GM12878 (cell line): ENCODE results near the gene CFAP57. TPM values are rescaled to one million over a fixed set of nuclear protein-coding genes. Genes with fewer than 3 reads are reported as not detected.

ENCODE experiments used
- CHD2 ChIP-seq: IDR thresholded peaks from 2 replicates; pipeline ENCODE4 v1.6.1; 2011; ENCODE audit warnings: low read depth, low read length, improper control_type of control experiment, borderline replicate concordance
- EGR1 ChIP-seq, 2 experiments: IDR thresholded peaks; 1 replicate in 1 of 2; 2 replicates in 1 of 2; pipeline ENCODE4 v1.6.1; 2011 to 2012; ENCODE audit warnings: low read depth in 2 of 2, low read length in 2 of 2, borderline replicate concordance in 1 of 2, mild to moderate bottlenecking in 1 of 2, moderate library complexity in 1 of 2
- HCFC1 ChIP-seq: fragments of 150-350 bp; IDR thresholded peaks from 2 replicates; pipeline ENCODE4 v1.6.1; 2014; ENCODE audit warnings: low read length
- IKZF1 ChIP-seq: fragments of 450-650 bp; conservative IDR thresholded peaks from 2 replicates; pipeline ENCODE4 v1.6.1; 2017; ENCODE audit warnings: antibody characterized with exemption, mild to moderate bottlenecking
- KLF5 ChIP-seq: fragments of 450-650 bp; IDR thresholded peaks from 2 replicates; pipeline ENCODE4 v1.6.1; 2014; ENCODE audit warnings: mild to moderate bottlenecking; ENCODE audit not compliant: partially characterized antibody
- MTA2 ChIP-seq: fragments of 450-650 bp; IDR thresholded peaks from 2 replicates; pipeline ENCODE4 v1.6.1; 2016; ENCODE audit warnings: low read depth, mild to moderate bottlenecking, moderate library complexity
- NFIC ChIP-seq: IDR thresholded peaks from 2 replicates; pipeline ENCODE4 v1.6.1; 2012; ENCODE audit warnings: low read depth, mild to moderate bottlenecking, inconsistent platforms, low read length, moderate library complexity
- NRF1 ChIP-seq: conservative IDR thresholded peaks from 2 replicates; pipeline ENCODE4 v1.6.1; 2011; ENCODE audit warnings: mild to moderate bottlenecking, low read depth, low read length, improper control_type of control experiment
- PBX3 ChIP-seq: IDR thresholded peaks from 2 replicates; pipeline ENCODE4 v1.6.1; 2011; ENCODE audit warnings: mild to moderate bottlenecking, low read depth, low read length, moderate library complexity; ENCODE audit not compliant: insufficient replicate concordance
- RAD21 ChIP-seq: IDR thresholded peaks from 2 replicates; pipeline ENCODE4 v1.6.1; 2011; ENCODE audit warnings: mild to moderate bottlenecking, low read depth, low read length, moderate library complexity; ENCODE audit not compliant: insufficient read depth
- SP1 ChIP-seq: IDR thresholded peaks from one replicate; pipeline ENCODE4 v1.6.1; 2011; ENCODE audit warnings: low read depth, low read length
- SUZ12 ChIP-seq: fragments of 200-600 bp; sonication (generic); IDR thresholded peaks from one replicate; pipeline ENCODE4 v1.6.1; 2018; ENCODE audit warnings: antibody characterized with exemption, mild to moderate bottlenecking; ENCODE audit not compliant: unreplicated experiment
- TAF1 ChIP-seq: IDR thresholded peaks from 2 replicates; pipeline ENCODE4 v1.6.1; 2011; ENCODE audit warnings: mild to moderate bottlenecking, low read depth, low read length, borderline replicate concordance
- TCF7 ChIP-seq: IDR thresholded peaks from 2 replicates; pipeline ENCODE4 v1.6.1; 2014; ENCODE audit warnings: antibody characterized with exemption, borderline replicate concordance
- ZBED1 ChIP-seq: IDR thresholded peaks from 2 replicates; pipeline ENCODE4 v1.6.1; 2016; ENCODE audit warnings: borderline replicate concordance
- ZBTB40 ChIP-seq: fragments of 450-650 bp; IDR thresholded peaks from 2 replicates; pipeline ENCODE4 v1.6.1; 2016; ENCODE audit warnings: mild to moderate bottlenecking, moderate library complexity, borderline replicate concordance
- ZNF274 ChIP-seq: IDR thresholded peaks from one replicate; pipeline ENCODE4 v1.8.0; 2011; ENCODE audit not compliant: insufficient read length, insufficient read depth
- ZNF622 ChIP-seq: fragments of 450-650 bp; IDR thresholded peaks from 2 replicates; pipeline ENCODE4 v1.6.1; 2017; ENCODE audit warnings: mild to moderate bottlenecking, inconsistent platforms
- ZZZ3 ChIP-seq: IDR thresholded peaks from 2 replicates; pipeline ENCODE4 v1.6.1; 2011; ENCODE audit warnings: low read depth; ENCODE audit not compliant: control insufficient read depth, insufficient read length
- polyA plus RNA-seq, 11 experiments: library from polyadenylated mRNA; depleted of rRNA in 4 of 11; unstranded in 6 of 11; stranded (reverse) in 5 of 11; fragments of >200 nt; fragmentation: Nextera tagmentation in 4 of 11; fragmentation: Illumina TruSeq in 1 of 11; extraction: Ambion mirVana in 4 of 11; extraction: Trizol in 1 of 11; gene quantifications; 1 replicate in 1 of 11; 2 replicates in 10 of 11; pipeline versions ENCODE4 v1.2.1 to v1.2.3, GENCODE V29; 2011 to 2016; ENCODE audit warnings: inconsistent platforms in 2 of 11, missing spikeins in 2 of 11, low read depth in 1 of 11
- total RNA-seq, 4 experiments: library from RNA; depleted of rRNA in 3 of 4; stranded (reverse); fragments of >200 nt in 3 of 4; fragmentation: Illumina TruSeq in 1 of 4; extraction: Trizol in 1 of 4; gene quantifications; 2 replicates each; pipeline versions ENCODE4 v1.2.1 to v1.2.3, GENCODE V29; 2013 to 2021
- TF ChIP-seq, protein P1 (sequence below): IDR thresholded peaks from 2 replicates; pipeline ENCODE4 v1.6.1; 2011; ENCODE audit warnings: borderline replicate concordance, low read depth, mild to moderate bottlenecking, moderate library complexity, low read length; ENCODE audit not compliant: insufficient read depth, poor library complexity, severe bottlenecking
- TF ChIP-seq, protein P2 (sequence below): fragments of 450-650 bp; IDR thresholded peaks from 2 replicates; pipeline ENCODE4 v1.6.1; 2017; ENCODE audit warnings: mild to moderate bottlenecking, low read depth, inconsistent platforms; ENCODE audit not compliant: poor library complexity, severe bottlenecking
- TF ChIP-seq, protein P3 (sequence below): fragments of 450-650 bp; IDR thresholded peaks from 2 replicates; pipeline ENCODE4 v1.6.1; 2017; ENCODE audit warnings: borderline replicate concordance

The CFAP57 gene
- total and polyA plus RNA-seq, 10 of the 15 experiments (the other 5 are each of a cell fraction or from before 2014, with no cell fraction given) = 0.45 to 4.8 (median 1.3) TPM

GRCh38 chr1:43239484-43239883 is 67.4 kb downstream of the CFAP57 start (continued):
- TF ChIP-seq EGR1 (IDR thresholded peaks at IDR 0.05; ENCODE audit: borderline replicate concordance in 1 of 2, low read depth in 2 of 2, low read length in 2 of 2) (no peak), PBX3 (no peak), HCFC1 (no peak), ZBTB40 (no peak), CHD2 (no peak), NFIC (no peak), IKZF1 (peak; percentile 60), SP1 (no peak), ZNF274 (no peak), NRF1 (no peak), RAD21 (no peak), TAF1 (no peak), ZZZ3 (no peak), SUZ12 (no peak), KLF5 (no peak), ZBED1 (no peak), MTA2 (peak; percentile 91), ZNF622 (no peak), TCF7 (no peak)
- TF ChIP-seq, protein P1, sequence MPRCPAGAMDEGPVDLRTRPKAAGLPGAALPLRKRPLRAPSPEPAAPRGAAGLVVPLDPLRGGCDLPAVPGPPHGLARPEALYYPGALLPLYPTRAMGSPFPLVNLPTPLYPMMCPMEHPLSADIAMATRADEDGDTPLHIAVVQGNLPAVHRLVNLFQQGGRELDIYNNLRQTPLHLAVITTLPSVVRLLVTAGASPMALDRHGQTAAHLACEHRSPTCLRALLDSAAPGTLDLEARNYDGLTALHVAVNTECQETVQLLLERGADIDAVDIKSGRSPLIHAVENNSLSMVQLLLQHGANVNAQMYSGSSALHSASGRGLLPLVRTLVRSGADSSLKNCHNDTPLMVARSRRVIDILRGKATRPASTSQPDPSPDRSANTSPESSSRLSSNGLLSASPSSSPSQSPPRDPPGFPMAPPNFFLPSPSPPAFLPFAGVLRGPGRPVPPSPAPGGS = no peak
- TF ChIP-seq, protein P2, sequence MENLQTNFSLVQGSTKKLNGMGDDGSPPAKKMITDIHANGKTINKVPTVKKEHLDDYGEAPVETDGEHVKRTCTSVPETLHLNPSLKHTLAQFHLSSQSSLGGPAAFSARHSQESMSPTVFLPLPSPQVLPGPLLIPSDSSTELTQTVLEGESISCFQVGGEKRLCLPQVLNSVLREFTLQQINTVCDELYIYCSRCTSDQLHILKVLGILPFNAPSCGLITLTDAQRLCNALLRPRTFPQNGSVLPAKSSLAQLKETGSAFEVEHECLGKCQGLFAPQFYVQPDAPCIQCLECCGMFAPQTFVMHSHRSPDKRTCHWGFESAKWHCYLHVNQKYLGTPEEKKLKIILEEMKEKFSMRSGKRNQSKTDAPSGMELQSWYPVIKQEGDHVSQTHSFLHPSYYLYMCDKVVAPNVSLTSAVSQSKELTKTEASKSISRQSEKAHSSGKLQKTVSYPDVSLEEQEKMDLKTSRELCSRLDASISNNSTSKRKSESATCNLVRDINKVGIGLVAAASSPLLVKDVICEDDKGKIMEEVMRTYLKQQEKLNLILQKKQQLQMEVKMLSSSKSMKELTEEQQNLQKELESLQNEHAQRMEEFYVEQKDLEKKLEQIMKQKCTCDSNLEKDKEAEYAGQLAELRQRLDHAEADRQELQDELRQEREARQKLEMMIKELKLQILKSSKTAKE = no peak
- TF ChIP-seq, protein P3, sequence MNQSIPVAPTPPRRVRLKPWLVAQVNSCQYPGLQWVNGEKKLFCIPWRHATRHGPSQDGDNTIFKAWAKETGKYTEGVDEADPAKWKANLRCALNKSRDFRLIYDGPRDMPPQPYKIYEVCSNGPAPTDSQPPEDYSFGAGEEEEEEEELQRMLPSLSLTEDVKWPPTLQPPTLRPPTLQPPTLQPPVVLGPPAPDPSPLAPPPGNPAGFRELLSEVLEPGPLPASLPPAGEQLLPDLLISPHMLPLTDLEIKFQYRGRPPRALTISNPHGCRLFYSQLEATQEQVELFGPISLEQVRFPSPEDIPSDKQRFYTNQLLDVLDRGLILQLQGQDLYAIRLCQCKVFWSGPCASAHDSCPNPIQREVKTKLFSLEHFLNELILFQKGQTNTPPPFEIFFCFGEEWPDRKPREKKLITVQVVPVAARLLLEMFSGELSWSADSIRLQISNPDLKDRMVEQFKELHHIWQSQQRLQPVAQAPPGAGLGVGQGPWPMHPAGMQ = no peak
